ENCODE data around the gene SALL4. TPM values are rescaled to one million over a fixed set of nuclear protein-coding genes. Genes with fewer than 3 reads are reported as not detected.
"Not testable (repeated sequence)": the region's sequence is repeated elsewhere in the genome, so short reads cannot be mapped to it uniquely, and the experiment has no call there.

The SALL4 gene
- total and polyA plus RNA-seq, 9 of the 15 experiments (the other 6 are each of a cell fraction or from before 2014, with no cell fraction given): 0.03 to 0.07 TPM; not detected in 7

- ChIA-PET POLR2A (interaction anchor here (0.6 kb wide), 1 partner anchor 83 kb away, joined by 4 read pairs; no protein-coding TSS in a partner anchor), CTCF (ENCODE audit: low intra/inter-chr PET ratio) (interaction anchor here (0.6 kb wide), 1 partner anchor 367 kb away, joined by 3 read pairs; no protein-coding TSS in a partner anchor)
- Histone ChIP-seq H3K27me3 (ENCODE audit: control insufficient read depth in 2 of 2, insufficient read depth in 2 of 2, low read length in 2 of 2) (peaks cover 5 to 38% of the 10 kb centered on the region in 2 experiments), H3K36me3 (ENCODE audit: control insufficient read depth, insufficient read depth, low read length) (no peaks in the 10 kb centered on the region), H3K9me1 (ENCODE audit: control insufficient read depth, insufficient read depth, low read length) (no peaks in the 10 kb centered on the region), H4K20me1 (replicated peaks; ENCODE audit: control insufficient read depth, insufficient read depth, low read length) (no peaks in the 10 kb centered on the region; the same call in 1 of the 2 replicates), H2AFZ (ENCODE audit: low read depth, low read length) (no peak overlapping the region), H3K4me1 (replicated peaks in 1 of 2; ENCODE audit: control insufficient read depth in 2 of 2, insufficient read depth in 2 of 2, low read length in 2 of 2) (no peaks in the 10 kb centered on the region), H3K9ac (ENCODE audit: insufficient read depth in 1 of 2, low read depth in 2 of 2, low read length in 2 of 2) (no peak overlapping the region), H3K4me3 (no peak overlapping the region), H3K4me2 (ENCODE audit: insufficient read depth, low read length) (no peak overlapping the region), H3K9me3 (replicated peaks; ENCODE audit: control insufficient read depth, insufficient read depth, low read depth, low read length) (no peaks in the 10 kb centered on the region), H3K79me2 (ENCODE audit: control insufficient read depth, insufficient read depth, low read length) (no peaks in the 10 kb centered on the region), H3K27ac (ENCODE audit: extremely low read depth, low read depth, low read length) (no peak overlapping the region)
- DNase-seq (ENCODE audit: extremely low read depth in 1 of 4, low spot score in 3 of 4) (peak in 2 of 4 experiments; percentile 11 to 21), ATAC-seq (peak; percentile 73), FAIRE-seq (no peak)
- TF ChIP-seq ETV5 (CRISPR knock-in tag; IDR thresholded peaks at IDR 0.05; ENCODE audit: low read depth) (no peak), ZNF639 (CRISPR knock-in tag; conservative IDR thresholded peaks at IDR 0.05 in 1 of 2, IDR thresholded peaks at IDR 0.05 in 1 of 2) (no peak), ATF3 (IDR thresholded peaks at IDR 0.05) (peak; percentile 37), ATF3 (CRISPR knock-in tag; conservative IDR thresholded peaks at IDR 0.05) (no peak), KDM1A (IDR thresholded peaks at IDR 0.05) (no peak), POLR3G (IDR thresholded peaks at IDR 0.05; ENCODE audit: extremely low read depth, insufficient read length, insufficient replicate concordance) (no peak), KDM2B (CRISPR knock-in tag; IDR thresholded peaks at IDR 0.05) (no peak), KLF16 (IDR thresholded peaks at IDR 0.05) (no peak), JUND (IDR thresholded peaks at IDR 0.05; ENCODE audit: borderline replicate concordance, low read depth, low read length) (peak; percentile 52; the same call in 1 of the 2 replicates), JUND (tag; IDR thresholded peaks at IDR 0.05; ENCODE audit: borderline replicate concordance, low read depth, low read length) (peak; percentile 36; the same call in 1 of the 3 replicates), RBM22 (IDR thresholded peaks at IDR 0.05; ENCODE audit: low read depth, low read length, poor library complexity, severe bottlenecking) (no peak), MTF1 (CRISPR knock-in tag; IDR thresholded peaks at IDR 0.05; ENCODE audit: borderline replicate concordance) (no peak)
- intact Hi-C loops (cut with micrococcal nuclease) (no loop called here), in situ Hi-C loops (cut with MboI) (no loop called here)
- under 1% methylated on average over 11 of the region's 12 CpGs for WGBS (ENCODE audit: insufficient coverage, low coverage, missing lambda C conversion rate)
- BruUV-seq (replicated peaks): no TSS peak
Observed at GRCh38 chr20:51738877-51739447, 63.4 kb downstream of the SALL4 start.

- H3K79me2 ChIP-seq (ENCODE audit: control insufficient read depth, insufficient read depth, low read length); in situ Hi-C loops (cut with MboI); H3K9me3 ChIP-seq (replicated peaks; ENCODE audit: control insufficient read depth, insufficient read depth, low read depth, low read length); H4K20me1 ChIP-seq (replicated peaks; ENCODE audit: control insufficient read depth, insufficient read depth, low read length); H3K36me3 ChIP-seq (ENCODE audit: control insufficient read depth, insufficient read depth, low read length); H3K4me3 ChIP-seq; FAIRE-seq; H3K9me1 ChIP-seq (ENCODE audit: control insufficient read depth, insufficient read depth, low read length); H3K9ac ChIP-seq (ENCODE audit: insufficient read depth in 1 of 2, low read depth in 2 of 2, low read length in 2 of 2); H3K4me2 ChIP-seq (ENCODE audit: insufficient read depth, low read length); H2AFZ ChIP-seq (ENCODE audit: low read depth, low read length); BruUV-seq (replicated peaks); intact Hi-C loops (cut with micrococcal nuclease); DNase-seq (ENCODE audit: extremely low read depth in 1 of 4, low spot score in 3 of 4); H3K4me1 ChIP-seq (replicated peaks in 1 of 2; ENCODE audit: control insufficient read depth in 2 of 2, insufficient read depth in 2 of 2, low read length in 2 of 2); ATAC-seq; H3K27ac ChIP-seq (ENCODE audit: extremely low read depth, low read depth, low read length): not testable (repeated sequence)
- ChIA-PET POLR2A (interaction anchor here (0.7 kb wide), 1 partner anchor 516 kb away, joined by 3 read pairs; no protein-coding TSS in a partner anchor), CTCF (ENCODE audit: low intra/inter-chr PET ratio) (interaction anchor here (0.6 kb wide), 1 partner anchor 367 kb away, joined by 3 read pairs; no protein-coding TSS in a partner anchor)
- 3% methylated on average over 15 of the region's 15 CpGs for WGBS (ENCODE audit: insufficient coverage, low coverage, missing lambda C conversion rate)
- peaks cover 5 to 38% of the 10 kb centered on the region in 2 experiments for H3K27me3 ChIP-seq (ENCODE audit: control insufficient read depth in 2 of 2, insufficient read depth in 2 of 2, low read length in 2 of 2)
Observed at GRCh38 chr20:51738261-51738660, 64.1 kb downstream of the SALL4 start.

All from K562 (cell line).